Endothelial cell of umbilical vein (primary cell): Measurements from ENCODE around the gene FOLR3. TPM values are rescaled to one million over a fixed set of nuclear protein-coding genes. Genes with fewer than 3 reads are reported as not detected.

Source experiments
- BruUV-seq: library from RNA; stranded (reverse); fragments of 400-500 nt; replicated peaks from 2 replicates; lab custom pipeline; 2021; lab: Mats Ljungman, UMichigan
- CTCF ChIA-PET: fragments of 300-600, 350-600 bp; sonication (Branson Sonifier 250); formaldehyde crosslinking; loops from one replicate; lab custom pipeline; 2021; ENCODE audit warnings: antibody characterized with exemption, inconsistent platforms; lab: Charles Lee
- POLR2A ChIA-PET: fragments of 300-600, 350-600 bp; sonication (Branson Sonifier 250); formaldehyde crosslinking; loops from one replicate; lab custom pipeline; 2021; ENCODE audit warnings: antibody characterized with exemption, inconsistent platforms; lab: Charles Lee
- DNase-seq: peaks from one replicate; pipeline ENCODE4 v3.0.0-alpha.2; 2011; ENCODE audit warnings: low read depth, low spot score
- FAIRE-seq: peaks from 2 replicates; lab custom pipeline; 2011; peaks lifted over from hg19 to GRCh38; lab: Jason Lieb, UNC
- H2AFZ ChIP-seq: 2 replicates; pipeline ENCODE4 v1.6.0; 2012; ENCODE audit warnings: low read depth, low read length, control low read depth, inconsistent platforms
- H3K27ac ChIP-seq: 2 replicates; pipeline ENCODE4 v1.5.1; 2011; ENCODE audit warnings: low read depth, mild to moderate bottlenecking, control low read depth, low read length, moderate library complexity; ENCODE audit not compliant: insufficient read depth
- H3K27me3 ChIP-seq, 2 experiments: 2 replicates each; pipeline versions ENCODE4 v1.6.0 to v1.6.1; 2011; ENCODE audit warnings: low read length in 2 of 2, mixed read lengths in 1 of 2; ENCODE audit not compliant: control insufficient read depth in 2 of 2, insufficient read depth in 2 of 2
- H3K36me3 ChIP-seq, 2 experiments: 2 replicates in 1 of 2; 3 replicates in 1 of 2; pipeline ENCODE4 v1.5.1; 2011; ENCODE audit warnings: low read length in 2 of 2, mild to moderate bottlenecking in 1 of 2, moderate library complexity in 1 of 2; ENCODE audit not compliant: control insufficient read depth in 2 of 2, insufficient read depth in 2 of 2; ENCODE audit errors: extremely low read depth in 1 of 2
- H3K4me1 ChIP-seq: 3 replicates; pipeline ENCODE4 v1.5.1; 2011; ENCODE audit warnings: mild to moderate bottlenecking, low read length; ENCODE audit not compliant: control insufficient read depth, insufficient read depth; ENCODE audit errors: extremely low read depth
- H3K4me2 ChIP-seq: 2 replicates; pipeline ENCODE4 v1.6.1; 2011; ENCODE audit warnings: low read length, control low read depth, mixed read lengths; ENCODE audit not compliant: insufficient read depth
- H3K4me3 ChIP-seq, 3 experiments: fragments of 200-600 bp in 1 of 3; sonication (generic), shearing (Covaris generic) in 1 of 3; replicated peaks in 1 of 3; 2 replicates each; pipeline ENCODE4 v1.5.1; 2011 to 2016; ENCODE audit warnings: control low read depth in 3 of 3, low read length in 3 of 3, mild to moderate bottlenecking in 2 of 3, inconsistent platforms in 1 of 3, low read depth in 1 of 3, moderate library complexity in 1 of 3; ENCODE audit not compliant: insufficient read depth in 1 of 3
- H3K79me2 ChIP-seq: 2 replicates; pipeline ENCODE4 v1.6.0; 2012; ENCODE audit warnings: low read length, inconsistent platforms; ENCODE audit not compliant: control insufficient read depth, insufficient read depth
- H3K9ac ChIP-seq: replicated peaks from 2 replicates; pipeline ENCODE3; 2011; ENCODE audit warnings: low read length, control low read depth; ENCODE audit not compliant: insufficient read depth; ENCODE audit errors: extremely low read depth
- H3K9me1 ChIP-seq: replicated peaks from 3 replicates; pipeline ENCODE4 v1.6.0; 2011; ENCODE audit warnings: mild to moderate bottlenecking, low read length; ENCODE audit not compliant: control insufficient read depth, insufficient read depth; ENCODE audit errors: extremely low read depth
- H3K9me3 ChIP-seq: replicated peaks from 2 replicates; pipeline ENCODE4 v1.5.1; 2012; ENCODE audit warnings: low read length, inconsistent platforms; ENCODE audit not compliant: control insufficient read depth, insufficient read depth
- H4K20me1 ChIP-seq: replicated peaks from 2 replicates; pipeline ENCODE3; 2011; ENCODE audit warnings: mild to moderate bottlenecking, low read length; ENCODE audit not compliant: control insufficient read depth, insufficient read depth; ENCODE audit errors: extremely low read depth
- CTCF ChIP-seq, 2 donors: IDR thresholded peaks; 1 replicate in 1 of 2; 2 replicates in 1 of 2; pipeline ENCODE4 v1.5.1; 2011; ENCODE audit warnings: low read length in 2 of 2, mild to moderate bottlenecking in 2 of 2, moderate library complexity in 2 of 2, control low read depth in 1 of 2, inconsistent platforms in 1 of 2, low read depth in 1 of 2; ENCODE audit not compliant: insufficient read depth in 1 of 2; ENCODE audit errors: extremely low read depth in 1 of 2
- EZH2 ChIP-seq: IDR thresholded peaks from 2 replicates; pipeline ENCODE4 v1.6.1; 2012; ENCODE audit warnings: borderline replicate concordance, low read depth, mild to moderate bottlenecking, moderate library complexity, low read length, inconsistent platforms; ENCODE audit not compliant: severe bottlenecking
- FOS ChIP-seq: IDR thresholded peaks from 2 replicates; pipeline ENCODE4 v1.6.1; 2011; ENCODE audit warnings: mild to moderate bottlenecking, low read length, moderate library complexity, borderline replicate concordance; ENCODE audit not compliant: insufficient read depth
- GATA2 ChIP-seq: IDR thresholded peaks from 2 replicates; pipeline ENCODE4 v1.7.0; 2011; ENCODE audit warnings: low read depth, mild to moderate bottlenecking, moderate library complexity, mixed read lengths, low read length; ENCODE audit not compliant: insufficient read length, insufficient read depth
- JUN ChIP-seq: IDR thresholded peaks from 2 replicates; pipeline ENCODE4 v1.6.1; 2011; ENCODE audit warnings: borderline replicate concordance, low read depth; ENCODE audit not compliant: insufficient read length, insufficient read depth
- MYC ChIP-seq: IDR thresholded peaks from one replicate; pipeline ENCODE4 v1.6.1; 2011; ENCODE audit warnings: mild to moderate bottlenecking, low read depth, low read length
- POLR2A ChIP-seq: IDR thresholded peaks from 2 replicates; pipeline ENCODE4 v1.6.1; 2012; ENCODE audit warnings: low read depth, mild to moderate bottlenecking, control low read depth, low read length
- POLR2AphosphoS5 ChIP-seq: IDR thresholded peaks from 2 replicates; pipeline ENCODE4 v1.6.1; 2012; ENCODE audit warnings: low read depth, mild to moderate bottlenecking, control low read depth, low read length, moderate library complexity; ENCODE audit not compliant: insufficient read depth
- dilution Hi-C: fragments of 300-500 bp; cut with MboI; formaldehyde crosslinking; loops from one replicate; pipeline ENCODE4 v1.15.0; 2019; ENCODE audit warnings: low sequenced_read_pairs; ENCODE audit not compliant: extremely low pct_ligation_motif_present
- intact Hi-C: fragments of 100-400 bp; cut with micrococcal nuclease; formaldehyde crosslinking; loops from one replicate; pipeline ENCODE4 v1.10.0; 2022
- polyA plus RNA-seq, 4 experiments: library from polyadenylated mRNA; depleted of rRNA in 3 of 4; stranded (reverse) in 3 of 4; unstranded in 1 of 4; fragments of >200 nt; gene quantifications; 2 replicates each; pipeline versions ENCODE4 v1.2.1 to v1.2.3, GENCODE V29; 2011 to 2012; ENCODE audit warnings: missing spikeins in 1 of 4
- total RNA-seq: library from RNA; stranded (reverse); gene quantifications from 2 replicates; pipeline ENCODE4 v1.2.3, GENCODE V29; 2021
- TF ChIP-seq, protein P1 (sequence below): IDR thresholded peaks from 2 replicates; pipeline ENCODE4 v1.6.1; 2011; ENCODE audit not compliant: insufficient read depth, insufficient read length

FOLR3 gene
- total and polyA plus RNA-seq, 2 donors (not counting 3 experiments of a cell fraction or from before 2014, with no cell fraction given), result not detected

DNA sequence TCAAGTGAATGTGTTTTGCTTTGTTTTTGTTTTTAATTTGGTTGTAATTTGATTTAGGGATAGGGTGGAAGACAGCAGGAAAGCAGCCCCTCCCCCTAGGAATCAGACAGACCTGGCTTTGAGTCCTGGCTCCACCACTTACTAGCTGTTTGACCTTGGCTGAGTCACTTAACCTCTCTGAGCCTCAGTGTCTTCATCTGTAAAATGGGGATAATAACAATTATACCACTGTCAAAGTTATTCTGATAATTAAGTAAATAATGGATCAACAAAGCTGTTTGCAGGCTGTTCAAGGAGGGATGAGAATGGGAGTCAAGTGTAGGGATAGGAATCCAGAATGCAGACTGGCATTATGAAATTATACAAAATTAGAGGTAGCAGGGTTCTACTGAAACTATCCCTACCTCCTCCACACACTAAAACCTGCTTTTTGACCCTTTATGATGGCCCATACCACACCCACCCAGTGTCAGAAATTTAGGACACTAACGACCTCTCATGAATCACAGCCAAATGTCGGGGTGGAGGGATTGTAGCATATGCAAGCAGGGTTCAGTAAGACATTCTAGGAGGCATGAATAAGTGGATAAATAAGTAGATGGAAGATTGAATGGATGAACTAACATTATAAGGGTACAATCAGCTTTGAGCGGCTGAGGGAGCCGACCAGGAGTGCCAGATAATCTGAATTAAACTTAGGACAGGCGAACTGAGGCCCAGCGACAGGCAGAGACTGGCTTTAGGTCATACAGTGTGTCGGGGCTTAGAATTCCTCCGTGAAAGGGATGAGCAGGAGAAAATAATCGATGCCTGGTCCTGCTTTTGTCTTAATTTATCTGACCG, 24.0 kb upstream of the FOLR3 start:
- Histone ChIP-seq H3K4me2 (peak overlapping the region; percentile 93), H2AFZ (peak overlapping the region; percentile 27), H3K9ac (peak overlapping the region; percentile 95), H3K9me3 (no peaks in the 10 kb centered on the region), H4K20me1 (no peaks in the 10 kb centered on the region), H3K27me3 (no peaks in the 10 kb centered on the region), H3K36me3 (no peaks in the 10 kb centered on the region), H3K4me3 (peak overlapping the region; percentile 14 to 53 (median 35)), H3K9me1 (no peaks in the 10 kb centered on the region), H3K4me1 (peaks cover 14% of the 10 kb centered on the region), H3K27ac (peak overlapping the region; percentile 90), H3K79me2 (no peaks in the 10 kb centered on the region)
- ChIA-PET POLR2A (interaction anchor here (1.0 to 1.2 kb wide), 4 partner anchors 11 to 184 kb away, joined by 3 to 5 read pairs (median 3); no protein-coding TSS in a partner anchor), CTCF (interaction anchor here (1.3 to 3.8 kb wide), 3 partner anchors 11 to 86 kb away, joined by 5 to 19 read pairs (median 13); no protein-coding TSS in a partner anchor)
- dilution Hi-C loops, result no loop called here
- TSS peak; percentile 87 for BruUV-seq
- FAIRE-seq, result no peak
- intact Hi-C loops, result loop anchor here (1.0 to 5.0 kb wide), 6 partner anchors 8 to 321 kb away; partner anchors contain the start of genes CLPB, LAMTOR1, LRRC51 and NUMA1
- TF ChIP-seq GATA2, result no peak
- TF ChIP-seq FOS, result no peak
- TF ChIP-seq CTCF (IDR thresholded peaks at IDR 0.05; ENCODE audit: extremely low read depth in 1 of 2, insufficient read depth in 1 of 2, low read depth in 1 of 2, low read length in 2 of 2), result no peak
- TF ChIP-seq POLR2A, result no peak
- TF ChIP-seq, protein P1, sequence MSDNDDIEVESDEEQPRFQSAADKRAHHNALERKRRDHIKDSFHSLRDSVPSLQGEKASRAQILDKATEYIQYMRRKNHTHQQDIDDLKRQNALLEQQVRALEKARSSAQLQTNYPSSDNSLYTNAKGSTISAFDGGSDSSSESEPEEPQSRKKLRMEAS, result no peak
- no peak for TF ChIP-seq POLR2AphosphoS5
- no peak for TF ChIP-seq JUN
- no peak for TF ChIP-seq EZH2
- TF ChIP-seq MYC, result no peak
- no peak for DNase-seq
